ENCODE data around the gene UGCG.

- TF ChIP-seq CTCF (IDR thresholded peaks at IDR 0.05; ENCODE audit: insufficient read depth, low read length, poor library complexity, severe bottlenecking), result no peak
- no peak for TF ChIP-seq EZH2phosphoT487 (conservative IDR thresholded peaks at IDR 0.05; ENCODE audit: low read length)
These were observed 44.3 kb upstream of the UGCG start for GRCh38 chr9:111852291-111852690.

Data from SU-DHL-6 (cell line).